PFSK-1 (cell line): ENCODE measurements around the gene SGCA.
A peak's percentile ranks its signal among the peaks of the same experiment; 100 is the strongest.

Experiments used
- FOXP2 ChIP-seq: optimal IDR thresholded peaks from 2 replicates; pipeline ENCODE3; 2011; ENCODE audit warnings: borderline replicate concordance, control low read depth, inconsistent platforms; ENCODE audit not compliant: insufficient read depth; ENCODE audit errors: extremely low read length, extremely low read depth
- POLR2AphosphoS5 ChIP-seq: IDR thresholded peaks from 2 replicates; pipeline ENCODE4 v1.6.1; 2012; ENCODE audit warnings: low read depth, mild to moderate bottlenecking, control low read depth, low read length, moderate library complexity
- SIN3A ChIP-seq: IDR thresholded peaks from 2 replicates; pipeline ENCODE4 v1.6.1; 2012; ENCODE audit warnings: mild to moderate bottlenecking, low read length, moderate library complexity, borderline replicate concordance; ENCODE audit not compliant: insufficient read depth
- TAF1 ChIP-seq: IDR thresholded peaks from 2 replicates; pipeline ENCODE4 v1.6.1; 2012; ENCODE audit warnings: low read length, control low read depth, borderline replicate concordance; ENCODE audit not compliant: insufficient read depth
- TF ChIP-seq, protein P1 (sequence below), 2 experiments: IDR thresholded peaks; 2 replicates each; pipeline versions ENCODE4 v1.6.1 to v1.8.0; 2011 to 2012; ENCODE audit warnings: low read depth in 2 of 2, low read length in 2 of 2, control low read depth in 1 of 2, inconsistent platforms in 1 of 2, mild to moderate bottlenecking in 1 of 2, moderate library complexity in 1 of 2; ENCODE audit not compliant: insufficient read depth in 1 of 2

The SGCA gene

GRCh38 chr17:50149091-50149416 is 16.8 kb upstream of the SGCA start:
- TF ChIP-seq TAF1 = no peak
- no peak; the same call in 1 of the 2 replicates for TF ChIP-seq SIN3A
- TF ChIP-seq, protein P1, sequence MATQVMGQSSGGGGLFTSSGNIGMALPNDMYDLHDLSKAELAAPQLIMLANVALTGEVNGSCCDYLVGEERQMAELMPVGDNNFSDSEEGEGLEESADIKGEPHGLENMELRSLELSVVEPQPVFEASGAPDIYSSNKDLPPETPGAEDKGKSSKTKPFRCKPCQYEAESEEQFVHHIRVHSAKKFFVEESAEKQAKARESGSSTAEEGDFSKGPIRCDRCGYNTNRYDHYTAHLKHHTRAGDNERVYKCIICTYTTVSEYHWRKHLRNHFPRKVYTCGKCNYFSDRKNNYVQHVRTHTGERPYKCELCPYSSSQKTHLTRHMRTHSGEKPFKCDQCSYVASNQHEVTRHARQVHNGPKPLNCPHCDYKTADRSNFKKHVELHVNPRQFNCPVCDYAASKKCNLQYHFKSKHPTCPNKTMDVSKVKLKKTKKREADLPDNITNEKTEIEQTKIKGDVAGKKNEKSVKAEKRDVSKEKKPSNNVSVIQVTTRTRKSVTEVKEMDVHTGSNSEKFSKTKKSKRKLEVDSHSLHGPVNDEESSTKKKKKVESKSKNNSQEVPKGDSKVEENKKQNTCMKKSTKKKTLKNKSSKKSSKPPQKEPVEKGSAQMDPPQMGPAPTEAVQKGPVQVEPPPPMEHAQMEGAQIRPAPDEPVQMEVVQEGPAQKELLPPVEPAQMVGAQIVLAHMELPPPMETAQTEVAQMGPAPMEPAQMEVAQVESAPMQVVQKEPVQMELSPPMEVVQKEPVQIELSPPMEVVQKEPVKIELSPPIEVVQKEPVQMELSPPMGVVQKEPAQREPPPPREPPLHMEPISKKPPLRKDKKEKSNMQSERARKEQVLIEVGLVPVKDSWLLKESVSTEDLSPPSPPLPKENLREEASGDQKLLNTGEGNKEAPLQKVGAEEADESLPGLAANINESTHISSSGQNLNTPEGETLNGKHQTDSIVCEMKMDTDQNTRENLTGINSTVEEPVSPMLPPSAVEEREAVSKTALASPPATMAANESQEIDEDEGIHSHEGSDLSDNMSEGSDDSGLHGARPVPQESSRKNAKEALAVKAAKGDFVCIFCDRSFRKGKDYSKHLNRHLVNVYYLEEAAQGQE (IDR thresholded peaks at IDR 0.05; ENCODE audit: insufficient read depth in 1 of 2, low read depth in 2 of 2, low read length in 2 of 2) = no peak
- no peak; the same call in 1 of the 2 replicates for TF ChIP-seq POLR2AphosphoS5
- TF ChIP-seq FOXP2 = no peak

DNA sequence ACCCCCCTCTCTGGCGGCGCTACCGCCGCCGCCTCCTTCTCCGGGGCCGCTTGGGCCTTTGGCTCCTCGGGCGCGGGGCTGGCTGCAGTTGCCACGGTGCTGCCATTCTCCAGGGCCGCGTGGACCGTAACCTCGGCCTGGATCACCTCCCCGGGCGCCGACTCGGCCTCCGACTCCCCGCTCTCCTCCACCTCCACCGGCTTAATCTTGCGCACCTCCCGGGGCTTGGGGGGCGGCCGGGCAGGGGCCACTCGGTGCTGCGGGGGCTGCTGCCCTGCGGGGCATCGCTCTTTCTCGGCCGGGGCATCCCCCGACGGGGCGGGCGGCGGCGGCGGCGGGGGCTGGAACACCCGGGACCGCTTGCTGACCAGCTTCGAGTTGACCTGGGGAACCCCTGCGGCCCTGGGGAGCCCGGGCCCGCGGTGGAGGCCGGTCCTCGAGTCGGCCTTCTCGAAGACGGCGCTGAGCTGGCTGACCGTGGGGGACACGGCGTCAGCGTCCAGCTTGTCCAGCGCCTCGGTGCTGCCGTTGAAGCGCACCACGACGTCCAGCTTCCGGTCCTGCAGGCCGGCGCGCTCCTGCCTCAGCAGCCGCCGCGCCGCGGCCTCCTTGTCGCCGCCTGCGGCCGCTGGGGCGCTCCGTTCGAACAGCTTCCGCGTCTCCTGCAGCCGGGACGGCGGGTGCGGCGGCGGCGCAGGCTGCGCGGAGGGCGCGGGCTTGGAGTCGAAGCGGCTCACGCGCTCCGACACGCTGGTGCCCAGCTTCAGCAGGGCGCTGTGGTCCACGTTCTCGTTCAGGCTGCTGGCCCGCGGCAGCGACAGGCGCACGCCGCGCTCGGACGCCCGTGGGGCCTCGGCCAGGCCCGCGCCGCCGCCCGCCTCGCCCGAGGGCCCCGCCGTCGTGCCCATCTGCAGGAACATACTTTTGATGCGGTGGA is 16.1 kb upstream of the SGCA start:
- TF ChIP-seq SIN3A (no peak), FOXP2 (peak; percentile 42)

DNA sequence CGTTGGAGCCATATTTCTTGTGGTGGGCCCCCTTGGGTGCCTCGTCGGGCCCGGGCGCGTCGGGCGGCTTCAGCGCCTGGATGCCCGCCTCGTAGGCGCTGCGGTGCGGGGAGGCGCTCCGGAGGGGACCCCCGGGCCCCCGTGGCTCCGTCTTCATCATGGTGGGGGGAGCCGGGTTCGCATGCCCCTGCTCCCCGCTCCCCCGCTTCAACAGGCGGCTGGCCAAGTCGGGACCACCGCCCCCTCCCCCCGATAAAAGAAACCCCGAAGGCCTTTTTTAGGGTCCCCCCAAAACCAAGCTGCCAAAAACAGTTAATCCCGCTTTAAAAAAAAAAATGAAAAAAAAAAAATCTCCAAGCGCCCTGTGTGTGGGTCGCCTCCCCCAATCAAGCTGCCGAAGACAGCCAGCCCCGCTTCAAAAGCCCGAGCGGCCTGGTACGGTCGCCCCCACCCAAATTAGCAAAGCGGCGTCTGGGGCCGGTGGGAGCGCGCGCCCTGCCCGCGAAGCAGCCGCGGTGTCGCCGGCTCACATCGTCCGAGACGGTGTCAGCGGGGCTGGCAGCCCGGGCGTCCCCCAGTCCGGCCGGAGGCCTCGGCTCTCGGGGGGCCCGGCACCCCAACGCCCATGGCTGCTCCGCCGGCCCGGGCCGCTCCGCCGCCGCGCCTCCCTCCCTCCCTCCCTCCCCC is 15.3 kb upstream of the SGCA start, which contains the start of gene PPP1R9B:
Gene PPP1R9B, minus strand, starts transcription at position 324 of the 687 bp plus-strand sequence. Its CDS starts 164 bp downstream, at position 160.
- TF ChIP-seq TAF1 = no peak
- TF ChIP-seq FOXP2 = no peak
- TF ChIP-seq POLR2AphosphoS5 = no peak
- no peak for TF ChIP-seq SIN3A
- TF ChIP-seq, protein P1 (IDR thresholded peaks at IDR 0.05; ENCODE audit: insufficient read depth in 1 of 2, low read depth in 2 of 2, low read length in 2 of 2) = no peak

GRCh38 chr17:50151041-50151936 is 14.5 kb upstream of the SGCA start:
- TF ChIP-seq, protein P1 (IDR thresholded peaks at IDR 0.05; ENCODE audit: insufficient read depth in 1 of 2, low read depth in 2 of 2, low read length in 2 of 2) = no peak; a peak in 1 of 4 replicates
- peak; percentile 55; the same call in 1 of the 2 replicates for TF ChIP-seq SIN3A
- peak; percentile 91 for TF ChIP-seq TAF1
- peak; percentile 15 for TF ChIP-seq FOXP2
- peak; percentile 83 for TF ChIP-seq POLR2AphosphoS5
